Endothelial cell (in vitro differentiated cells): Measurements from ENCODE around the gene NGLY1. TPM values are rescaled to one million over a fixed set of nuclear protein-coding genes. Genes with fewer than 3 reads are reported as not detected.

Experiments used
- DNase-seq: peaks from one replicate; pipeline ENCODE4 v3.0.0; 2021; ENCODE audit warnings: low spot score
- H3K27ac Mint-ChIP-seq: one replicate; pipeline ENCODE4 v1.8.0; 2021; ENCODE audit warnings: mixed read lengths, inconsistent platforms; ENCODE audit not compliant: unreplicated experiment
- H3K27me3 Mint-ChIP-seq: one replicate; pipeline ENCODE4 v1.8.0; 2021; ENCODE audit warnings: mild to moderate bottlenecking, moderate library complexity, mixed read lengths, inconsistent platforms; ENCODE audit not compliant: unreplicated experiment
- H3K36me3 Mint-ChIP-seq: one replicate; pipeline ENCODE4 v1.8.0; 2021; ENCODE audit warnings: mild to moderate bottlenecking, low read depth, mixed read lengths, inconsistent platforms; ENCODE audit not compliant: unreplicated experiment
- H3K4me1 Mint-ChIP-seq: one replicate; pipeline ENCODE4 v1.8.0; 2021; ENCODE audit warnings: mild to moderate bottlenecking, mixed read lengths, inconsistent platforms; ENCODE audit not compliant: unreplicated experiment
- H3K4me3 Mint-ChIP-seq: one replicate; pipeline ENCODE4 v1.8.0; 2021; ENCODE audit warnings: mild to moderate bottlenecking, mixed read lengths, inconsistent platforms; ENCODE audit not compliant: unreplicated experiment
- H3K9me3 Mint-ChIP-seq: one replicate; pipeline ENCODE4 v1.8.0; 2021; ENCODE audit warnings: mixed read lengths, inconsistent platforms; ENCODE audit not compliant: unreplicated experiment
- CTCF ChIP-seq: fragments of 200-600 bp; sonication (generic); IDR thresholded peaks from one replicate; pipeline ENCODE4 v1.5.0; 2021; ENCODE audit warnings: antibody characterized with exemption; ENCODE audit not compliant: unreplicated experiment
- long read RNA-seq: library from polyadenylated mRNA; unstranded; transcript quantifications from one replicate; pipeline ENCODE4 v2.0.0, GENCODE V29; 2020; ENCODE audit not compliant: unreplicated experiment
- total RNA-seq: library from RNA; stranded (reverse); fragmentation: NEBNext Ultra II Directional; extraction: Animal tissue kit (Norgen Biotek cat#: 25700); gene quantifications from one replicate; pipeline ENCODE4 v1.2.1, GENCODE V29; 2021; ENCODE audit not compliant: unreplicated experiment

Gene NGLY1
- 22.8 TPM for total RNA-seq
- long read RNA-seq, transcript NGLY1-202 (12 exons, 2,473 nt) = major isoform, 9 of 21 reads
- long read RNA-seq, transcript NGLY1-204 (11 exons, 2,024 nt) = minor isoform, 5 of 21 reads
- long read RNA-seq, partial matches to known transcripts = 1 of 21 reads
- long read RNA-seq, other reads (novel, unspliced or antisense) = 3 of 21 reads

GRCh38 chr3:25782938-25783660 is at the start of gene NGLY1:
NGLY1 (minus strand) TSS chr3:25783443; CDS start chr3:25783390, 53 bp downstream.
- Mint-ChIP-seq H3K4me1 (peaks cover 18% of the 10 kb centered on the region), H3K36me3 (peaks cover 4% of the 10 kb centered on the region), H3K4me3 (peak within 1 kb of the TSS; percentile 95), H3K9me3 (no peaks in the 10 kb centered on the region), H3K27ac (peak within 1 kb of the TSS; percentile 52), H3K27me3 (peaks cover 4% of the 10 kb centered on the region)
- peak; percentile 88 for DNase-seq
- peak; percentile 44 for TF ChIP-seq CTCF

- TF ChIP-seq CTCF = peak; percentile 27
- no peaks in the 10 kb centered on the region for H3K27me3 Mint-ChIP-seq
- no peak overlapping the region for H3K27ac Mint-ChIP-seq
- DNase-seq = peak; percentile 27
- H3K4me3 Mint-ChIP-seq = no peak overlapping the region
- peaks cover 3% of the 10 kb centered on the region for H3K4me1 Mint-ChIP-seq
- H3K36me3 Mint-ChIP-seq = no peaks in the 10 kb centered on the region
- no peaks in the 10 kb centered on the region for H3K9me3 Mint-ChIP-seq
These were observed 48.3 kb upstream of the NGLY1 start for GRCh38 chr3:25831578-25831977.

- H3K4me3 Mint-ChIP-seq = no peak overlapping the region
- H3K4me1 Mint-ChIP-seq = peaks cover 9% of the 10 kb centered on the region
- no peaks in the 10 kb centered on the region for H3K9me3 Mint-ChIP-seq
- H3K27ac Mint-ChIP-seq = no peak overlapping the region
- no peak for DNase-seq
- no peaks in the 10 kb centered on the region for H3K27me3 Mint-ChIP-seq
- no peak for TF ChIP-seq CTCF
- no peaks in the 10 kb centered on the region for H3K36me3 Mint-ChIP-seq
These were observed 47.4 kb upstream of the NGLY1 start for GRCh38 chr3:25830373-25831280.

GRCh38 chr3:25826510-25826909 is 43.3 kb upstream of the NGLY1 start:
- Mint-ChIP-seq H3K4me1 (peaks cover 10% of the 10 kb centered on the region), H3K4me3 (no peak overlapping the region), H3K9me3 (no peaks in the 10 kb centered on the region), H3K27me3 (no peaks in the 10 kb centered on the region), H3K36me3 (no peaks in the 10 kb centered on the region), H3K27ac (no peak overlapping the region)
- TF ChIP-seq CTCF = no peak
- peak; percentile 8 for DNase-seq
